Measurements from ENCODE around the gene UNC13C. TPM values are rescaled to one million over a fixed set of nuclear protein-coding genes. Genes with fewer than 3 reads are reported as not detected.

The UNC13C gene
- total RNA-seq, 1 donor from 2014 or later: 0.18 TPM

DNA sequence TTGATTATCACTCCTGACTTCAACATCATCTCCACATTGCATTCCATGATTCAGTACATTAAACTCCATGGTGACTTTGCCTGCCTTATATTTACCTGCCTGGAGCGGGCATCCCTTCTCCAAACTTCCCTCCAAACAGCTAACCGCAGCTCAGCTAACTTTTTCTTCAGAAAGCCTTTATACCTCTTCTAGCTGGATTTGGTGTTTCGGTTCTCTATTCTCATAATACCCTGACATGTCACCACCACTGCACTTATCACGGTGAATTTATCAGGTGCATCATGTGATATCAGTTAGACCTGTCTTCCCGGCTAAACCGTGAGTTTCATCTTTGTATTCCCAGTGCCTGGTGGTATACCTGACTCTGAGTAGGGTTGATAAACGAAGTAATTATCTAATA, 367.6 kb downstream of the UNC13C start:
- Histone ChIP-seq H3K79me2 (ENCODE audit: insufficient read depth, low read length) (no peaks in the 10 kb centered on the region), H3K27me3 (ENCODE audit: insufficient read depth, low read length) (no peaks in the 10 kb centered on the region), H3K4me2 (ENCODE audit: low read length) (no peak overlapping the region), H3K9me3 (ENCODE audit: insufficient read depth, low read depth, low read length) (no peaks in the 10 kb centered on the region), H3K36me3 (ENCODE audit: insufficient read depth, low read length) (no peaks in the 10 kb centered on the region), H2AFZ (ENCODE audit: low read depth, low read length) (no peak overlapping the region), H3K27ac (ENCODE audit: low read depth, low read length) (no peak overlapping the region), H3K4me3 (ENCODE audit: insufficient read depth, low read depth, low read length) (no peak overlapping the region), H4K20me1 (ENCODE audit: insufficient read depth, low read length) (no peaks in the 10 kb centered on the region), H3K4me1 (ENCODE audit: insufficient read depth, low read length) (no peaks in the 10 kb centered on the region), H3K9ac (ENCODE audit: low read length) (no peak overlapping the region)
- H3K9me3 Mint-ChIP-seq (ENCODE audit: unreplicated experiment): peaks cover 3% of the 10 kb centered on the region
- H3K4me1 Mint-ChIP-seq (ENCODE audit: low read depth, unreplicated experiment): no peaks in the 10 kb centered on the region
- no peak overlapping the region for H3K4me3 Mint-ChIP-seq (ENCODE audit: unreplicated experiment)
- no peak for TF ChIP-seq EZH2 (IDR thresholded peaks at IDR 0.05; ENCODE audit: insufficient read depth, low read length)
- TF ChIP-seq, protein P1, sequence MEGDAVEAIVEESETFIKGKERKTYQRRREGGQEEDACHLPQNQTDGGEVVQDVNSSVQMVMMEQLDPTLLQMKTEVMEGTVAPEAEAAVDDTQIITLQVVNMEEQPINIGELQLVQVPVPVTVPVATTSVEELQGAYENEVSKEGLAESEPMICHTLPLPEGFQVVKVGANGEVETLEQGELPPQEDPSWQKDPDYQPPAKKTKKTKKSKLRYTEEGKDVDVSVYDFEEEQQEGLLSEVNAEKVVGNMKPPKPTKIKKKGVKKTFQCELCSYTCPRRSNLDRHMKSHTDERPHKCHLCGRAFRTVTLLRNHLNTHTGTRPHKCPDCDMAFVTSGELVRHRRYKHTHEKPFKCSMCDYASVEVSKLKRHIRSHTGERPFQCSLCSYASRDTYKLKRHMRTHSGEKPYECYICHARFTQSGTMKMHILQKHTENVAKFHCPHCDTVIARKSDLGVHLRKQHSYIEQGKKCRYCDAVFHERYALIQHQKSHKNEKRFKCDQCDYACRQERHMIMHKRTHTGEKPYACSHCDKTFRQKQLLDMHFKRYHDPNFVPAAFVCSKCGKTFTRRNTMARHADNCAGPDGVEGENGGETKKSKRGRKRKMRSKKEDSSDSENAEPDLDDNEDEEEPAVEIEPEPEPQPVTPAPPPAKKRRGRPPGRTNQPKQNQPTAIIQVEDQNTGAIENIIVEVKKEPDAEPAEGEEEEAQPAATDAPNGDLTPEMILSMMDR (IDR thresholded peaks at IDR 0.05; ENCODE audit: insufficient read depth, low read depth, low read length): no peak
- no peaks in the 10 kb centered on the region for H3K27me3 Mint-ChIP-seq (ENCODE audit: low read depth, unreplicated experiment)
- FAIRE-seq: no peak
- no peak overlapping the region for H3K27ac Mint-ChIP-seq (ENCODE audit: unreplicated experiment)
- no peak for DNase-seq (ENCODE audit: low read depth)
- H3K36me3 Mint-ChIP-seq (ENCODE audit: low read depth, unreplicated experiment): no peaks in the 10 kb centered on the region

DNA sequence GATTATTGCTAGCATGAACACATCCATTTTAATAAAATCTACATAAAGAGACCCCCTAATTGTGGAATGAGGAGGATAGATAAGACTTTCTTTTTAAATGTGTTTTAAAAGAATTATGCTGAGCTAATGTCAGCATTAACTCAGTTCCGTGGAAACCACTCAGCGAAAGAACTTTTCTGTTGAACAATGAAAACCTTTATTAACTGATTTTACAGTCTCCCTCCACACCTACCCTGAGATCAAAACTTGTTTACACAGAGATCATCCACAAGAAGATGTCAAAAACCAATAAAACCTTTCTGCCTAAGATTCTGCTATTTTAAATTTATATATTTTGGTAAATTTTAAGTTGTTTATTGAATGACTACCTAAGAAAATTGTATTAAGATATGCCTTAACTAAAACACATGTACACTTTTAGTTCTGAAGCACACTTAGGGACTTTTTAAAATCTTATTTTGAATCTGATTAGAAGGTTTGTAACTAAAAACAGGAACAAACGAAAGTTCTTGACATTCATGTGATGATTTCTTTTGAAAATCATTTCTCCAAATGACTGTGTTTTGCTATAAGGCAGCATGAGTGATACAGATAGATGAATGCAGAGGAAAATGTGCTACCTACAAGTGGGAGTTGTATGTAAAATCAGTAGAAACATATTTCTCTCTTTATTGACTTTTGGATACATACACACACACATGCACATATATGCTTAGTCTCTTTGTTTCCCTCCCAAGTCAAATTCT, 369.0 kb downstream of the UNC13C start:
- TF ChIP-seq, protein P1 (IDR thresholded peaks at IDR 0.05; ENCODE audit: insufficient read depth, low read depth, low read length): no peak
- TF ChIP-seq EZH2 (IDR thresholded peaks at IDR 0.05; ENCODE audit: insufficient read depth, low read length): no peak
- no peak overlapping the region for H3K4me3 Mint-ChIP-seq (ENCODE audit: unreplicated experiment)
- H3K36me3 Mint-ChIP-seq (ENCODE audit: low read depth, unreplicated experiment): no peaks in the 10 kb centered on the region
- Histone ChIP-seq H3K4me3 (ENCODE audit: insufficient read depth, low read depth, low read length) (no peak overlapping the region), H3K4me1 (ENCODE audit: insufficient read depth, low read length) (no peaks in the 10 kb centered on the region), H3K27me3 (ENCODE audit: insufficient read depth, low read length) (no peaks in the 10 kb centered on the region), H3K27ac (ENCODE audit: low read depth, low read length) (no peak overlapping the region), H3K4me2 (ENCODE audit: low read length) (no peak overlapping the region), H2AFZ (ENCODE audit: low read depth, low read length) (no peak overlapping the region), H3K9me3 (ENCODE audit: insufficient read depth, low read depth, low read length) (no peaks in the 10 kb centered on the region), H3K9ac (ENCODE audit: low read length) (no peak overlapping the region), H3K79me2 (ENCODE audit: insufficient read depth, low read length) (no peaks in the 10 kb centered on the region), H4K20me1 (ENCODE audit: insufficient read depth, low read length) (no peaks in the 10 kb centered on the region), H3K36me3 (ENCODE audit: insufficient read depth, low read length) (no peaks in the 10 kb centered on the region)
- H3K27ac Mint-ChIP-seq (ENCODE audit: unreplicated experiment): no peak overlapping the region
- peaks cover 3% of the 10 kb centered on the region for H3K9me3 Mint-ChIP-seq (ENCODE audit: unreplicated experiment)
- no peaks in the 10 kb centered on the region for H3K27me3 Mint-ChIP-seq (ENCODE audit: low read depth, unreplicated experiment)
- H3K4me1 Mint-ChIP-seq (ENCODE audit: low read depth, unreplicated experiment): no peaks in the 10 kb centered on the region
- FAIRE-seq (no peak), DNase-seq (ENCODE audit: low read depth) (no peak)

- Histone ChIP-seq H4K20me1 (ENCODE audit: insufficient read depth, low read length) (no peaks in the 10 kb centered on the region), H3K79me2 (ENCODE audit: insufficient read depth, low read length) (no peaks in the 10 kb centered on the region), H3K4me1 (ENCODE audit: insufficient read depth, low read length) (no peaks in the 10 kb centered on the region), H3K4me3 (ENCODE audit: insufficient read depth, low read depth, low read length) (no peak overlapping the region), H3K27me3 (ENCODE audit: insufficient read depth, low read length) (no peaks in the 10 kb centered on the region), H3K9me3 (ENCODE audit: insufficient read depth, low read depth, low read length) (no peaks in the 10 kb centered on the region), H3K27ac (ENCODE audit: low read depth, low read length) (no peak overlapping the region), H3K9ac (ENCODE audit: low read length) (no peak overlapping the region), H3K4me2 (ENCODE audit: low read length) (no peak overlapping the region), H3K36me3 (ENCODE audit: insufficient read depth, low read length) (no peaks in the 10 kb centered on the region), H2AFZ (ENCODE audit: low read depth, low read length) (no peak overlapping the region)
- Mint-ChIP-seq H3K9me3 (ENCODE audit: unreplicated experiment) (no peaks in the 10 kb centered on the region), H3K27ac (ENCODE audit: unreplicated experiment) (no peak overlapping the region), H3K4me1 (ENCODE audit: low read depth, unreplicated experiment) (no peaks in the 10 kb centered on the region), H3K36me3 (ENCODE audit: low read depth, unreplicated experiment) (no peaks in the 10 kb centered on the region), H3K4me3 (ENCODE audit: unreplicated experiment) (no peak overlapping the region), H3K27me3 (ENCODE audit: low read depth, unreplicated experiment) (no peaks in the 10 kb centered on the region)
- no peak for TF ChIP-seq EZH2 (IDR thresholded peaks at IDR 0.05; ENCODE audit: insufficient read depth, low read length)
- TF ChIP-seq, protein P1 (IDR thresholded peaks at IDR 0.05; ENCODE audit: insufficient read depth, low read depth, low read length): no peak
- DNase-seq (ENCODE audit: low read depth) (no peak), FAIRE-seq (no peak)
Measured at GRCh38 chr15:54353726-54354125, 375.5 kb downstream of the UNC13C start.

Measured in astrocyte (in vitro differentiated cells and primary cell).